Fibroblast of the conjunctiva (primary cell): Measurements from ENCODE around the gene HIGD1A.
"Not testable (repeated sequence)": the region's sequence is repeated elsewhere in the genome, so short reads cannot be mapped to it uniquely, and the experiment has no call there.

Experiments
- DNase-seq: peaks from one replicate; pipeline ENCODE4 v3.0.0-alpha.2; 2010; ENCODE audit warnings: low read depth

The HIGD1A gene

GRCh38 chr3:42829083-42829627 lies 24.9 kb upstream of the HIGD1A start:
- no peak for DNase-seq

GRCh38 chr3:42827654-42828053 lies 23.4 kb upstream of the HIGD1A start:
- no peak for DNase-seq

GRCh38 chr3:42827023-42827422 lies 22.7 kb upstream of the HIGD1A start:
- no peak for DNase-seq

- no peak for DNase-seq
Measured at GRCh38 chr3:42826141-42826540, 21.9 kb upstream of the HIGD1A start.

GRCh38 chr3:42823351-42823750 lies 19.1 kb upstream of the HIGD1A start:
- no peak for DNase-seq

- no peak for DNase-seq
Measured at GRCh38 chr3:42822828-42823227, 18.5 kb upstream of the HIGD1A start.

GRCh38 chr3:42820746-42821051 lies 16.4 kb upstream of the HIGD1A start:
- no peak for DNase-seq

GRCh38 chr3:42819351-42819965 lies 15.2 kb upstream of the HIGD1A start:
- no peak for DNase-seq

GRCh38 chr3:42815826-42816225 lies 11.5 kb upstream of the HIGD1A start:
- DNase-seq: no peak

GRCh38 chr3:42814914-42815507 lies 10.7 kb upstream of the HIGD1A start:
- DNase-seq: no peak

GRCh38 chr3:42814246-42814645 lies 10.0 kb upstream of the HIGD1A start:
- DNase-seq: no peak

GRCh38 chr3:42811118-42811883 lies 7.0 kb upstream of the HIGD1A start:
- not testable (repeated sequence) for DNase-seq

- DNase-seq: not testable (repeated sequence)
Measured at GRCh38 chr3:42810706-42811105, 6.4 kb upstream of the HIGD1A start.

- DNase-seq: no peak
Measured at GRCh38 chr3:42809202-42809601, 4.9 kb upstream of the HIGD1A start, which contains the start of gene ACKR2. ACKR2 (plus strand) TSS chr3:42809445; CDS start chr3:42864503, 55,058 bp downstream.

GRCh38 chr3:42807929-42808328 lies 3.6 kb upstream of the HIGD1A start:
- no peak for DNase-seq

- no peak for DNase-seq
Measured at GRCh38 chr3:42805141-42805821, 991 bp upstream of the HIGD1A start.

GRCh38 chr3:42804831-42805132 lies 492 bp upstream of the HIGD1A start:
- DNase-seq: no peak

GRCh38 chr3:42803414-42804105 lies 730 bp downstream of the HIGD1A start:
- no peak for DNase-seq

GRCh38 chr3:42802876-42803413 lies 1.3 kb downstream of the HIGD1A start:
- DNase-seq: no peak

- no peak for DNase-seq
Measured at GRCh38 chr3:42801784-42802183, 2.5 kb downstream of the HIGD1A start.

GRCh38 chr3:42801048-42801620 lies 3.2 kb downstream of the HIGD1A start:
- DNase-seq: no peak

GRCh38 chr3:42800251-42800650 lies 4.0 kb downstream of the HIGD1A start:
- DNase-seq: no peak
